Neural cell (in vitro differentiated cells): ENCODE results near the gene ITPRID2. TPM values are rescaled to one million over a fixed set of nuclear protein-coding genes. Genes with fewer than 3 reads are reported as not detected.

Experiments used
- H2AFZ ChIP-seq: fragments of 200-600, 300-800 bp; sonication (generic), shearing (Covaris generic); 2 replicates; pipeline ENCODE4 v1.6.0; 2014; ENCODE audit warnings: low read depth, mild to moderate bottlenecking, antibody characterized with exemption, low read length, moderate library complexity
- H3F3A ChIP-seq: fragments of 200-600 bp; shearing (Covaris generic); 2 replicates; pipeline ENCODE4 v1.6.1; 2016; ENCODE audit warnings: mild to moderate bottlenecking, moderate library complexity, mixed read lengths, antibody characterized with exemption, low read length; ENCODE audit not compliant: insufficient read depth, poor library complexity, severe bottlenecking
- H3K27ac ChIP-seq: fragments of 200-600, 300-800 bp; sonication (generic), shearing (Covaris generic); 2 replicates; pipeline ENCODE4 v1.5.1; 2014; ENCODE audit warnings: mild to moderate bottlenecking, low read length, moderate library complexity
- H3K27me3 ChIP-seq: fragments of 300-800, 200-600 bp; sonication (generic), shearing (Covaris generic); 2 replicates; pipeline ENCODE4 v1.6.0; 2014; ENCODE audit warnings: mild to moderate bottlenecking, low read depth, low read length, moderate library complexity; ENCODE audit not compliant: insufficient read depth
- H3K36me3 ChIP-seq: fragments of 300-800, 200-600 bp; sonication (generic), shearing (Covaris generic); 2 replicates; pipeline ENCODE4 v1.5.1; 2014; ENCODE audit warnings: mild to moderate bottlenecking, antibody characterized with exemption, low read length, moderate library complexity; ENCODE audit not compliant: insufficient read depth
- H3K4me2 ChIP-seq: fragments of 300-800, 200-600 bp; sonication (generic), shearing (Covaris generic); 2 replicates; pipeline ENCODE4 v1.6.0; 2014; ENCODE audit warnings: mild to moderate bottlenecking, low read length
- H3K4me3 ChIP-seq: fragments of 300-800, 200-600 bp; sonication (generic), shearing (Covaris generic); 2 replicates; pipeline ENCODE4 v1.5.1; 2014; ENCODE audit warnings: mild to moderate bottlenecking, low read length, moderate library complexity
- H3K79me2 ChIP-seq: fragments of 200-600 bp; shearing (Covaris generic); replicated peaks from 2 replicates; pipeline ENCODE4 v1.6.0; 2014; ENCODE audit warnings: mild to moderate bottlenecking, low read length, moderate library complexity; ENCODE audit not compliant: insufficient read depth
- H3K9ac ChIP-seq: fragments of 300-800, 200-600 bp; sonication (generic), shearing (Covaris generic); 2 replicates; pipeline ENCODE4 v1.6.1; 2016; ENCODE audit warnings: mild to moderate bottlenecking, low read length, mixed read lengths
- H3K9me2 ChIP-seq: fragments of 200-600 bp; shearing (Covaris generic); 2 replicates; pipeline ENCODE4 v1.6.1; 2016; ENCODE audit warnings: mild to moderate bottlenecking, low read length, mixed read lengths; ENCODE audit not compliant: insufficient read depth
- H3K9me3 ChIP-seq: fragments of 200-600, 300-800 bp; sonication (generic), shearing (Covaris generic); 2 replicates; pipeline ENCODE4 v1.6.1; 2016; ENCODE audit warnings: mild to moderate bottlenecking, mixed run types, low read length, moderate library complexity, mixed read lengths
- H4K20me1 ChIP-seq: fragments of 200-600 bp; shearing (Covaris generic); 2 replicates; pipeline ENCODE4 v1.6.1; 2016; ENCODE audit warnings: mild to moderate bottlenecking, mixed run types; ENCODE audit not compliant: insufficient read depth
- EP300 ChIP-seq: fragments of 450-650 bp; conservative IDR thresholded peaks from 2 replicates; pipeline ENCODE4 v1.6.1; 2014; ENCODE audit warnings: antibody characterized with exemption, mild to moderate bottlenecking, moderate library complexity; ENCODE audit not compliant: poor library complexity, severe bottlenecking
- EZH2 ChIP-seq: fragments of 200-600, 300-800 bp; shearing (Covaris generic), sonication (generic); IDR thresholded peaks from 2 replicates; pipeline ENCODE4 v1.6.1; 2014; ENCODE audit warnings: antibody characterized with exemption, low read length, borderline replicate concordance, mild to moderate bottlenecking; ENCODE audit not compliant: insufficient read depth, poor library complexity, severe bottlenecking
- MXI1 ChIP-seq: fragments of 450-650 bp; conservative IDR thresholded peaks from 2 replicates; pipeline ENCODE4 v1.6.1; 2014; ENCODE audit warnings: antibody characterized with exemption, mild to moderate bottlenecking; ENCODE audit not compliant: poor library complexity, severe bottlenecking
- POLR2AphosphoS5 ChIP-seq: IDR thresholded peaks from 2 replicates; pipeline ENCODE4 v1.6.1; 2012
- RAD21 ChIP-seq: fragments of 450-650 bp; conservative IDR thresholded peaks from 2 replicates; pipeline ENCODE4 v1.6.1; 2014; ENCODE audit warnings: antibody characterized with exemption, mild to moderate bottlenecking, moderate library complexity
- SMC3 ChIP-seq: fragments of 450-650 bp; conservative IDR thresholded peaks from 2 replicates; pipeline ENCODE4 v1.6.1; 2014; ENCODE audit warnings: antibody characterized with exemption, mild to moderate bottlenecking, moderate library complexity; ENCODE audit not compliant: poor library complexity
- TAF1 ChIP-seq: IDR thresholded peaks from 2 replicates; pipeline ENCODE4 v1.6.1; 2012; ENCODE audit warnings: low read depth
- polyA plus RNA-seq: library from polyadenylated mRNA; depleted of rRNA; stranded (reverse); fragments of >200 nt; gene quantifications from 2 replicates; pipeline ENCODE4 v1.2.3, GENCODE V29; 2014
- TF ChIP-seq, protein P1 (sequence below): fragments of 450-650 bp; IDR thresholded peaks from 2 replicates; pipeline ENCODE4 v1.5.1; 2014; ENCODE audit warnings: antibody characterized with exemption, mild to moderate bottlenecking, moderate library complexity; ENCODE audit not compliant: poor library complexity, severe bottlenecking
- TF ChIP-seq, protein P2 (sequence below): IDR thresholded peaks from 2 replicates; pipeline ENCODE4 v1.6.1; 2012; ENCODE audit warnings: borderline replicate concordance

Gene ITPRID2
- polyA plus RNA-seq, 1 donor from 2014 or later: 42.0 TPM

DNA sequence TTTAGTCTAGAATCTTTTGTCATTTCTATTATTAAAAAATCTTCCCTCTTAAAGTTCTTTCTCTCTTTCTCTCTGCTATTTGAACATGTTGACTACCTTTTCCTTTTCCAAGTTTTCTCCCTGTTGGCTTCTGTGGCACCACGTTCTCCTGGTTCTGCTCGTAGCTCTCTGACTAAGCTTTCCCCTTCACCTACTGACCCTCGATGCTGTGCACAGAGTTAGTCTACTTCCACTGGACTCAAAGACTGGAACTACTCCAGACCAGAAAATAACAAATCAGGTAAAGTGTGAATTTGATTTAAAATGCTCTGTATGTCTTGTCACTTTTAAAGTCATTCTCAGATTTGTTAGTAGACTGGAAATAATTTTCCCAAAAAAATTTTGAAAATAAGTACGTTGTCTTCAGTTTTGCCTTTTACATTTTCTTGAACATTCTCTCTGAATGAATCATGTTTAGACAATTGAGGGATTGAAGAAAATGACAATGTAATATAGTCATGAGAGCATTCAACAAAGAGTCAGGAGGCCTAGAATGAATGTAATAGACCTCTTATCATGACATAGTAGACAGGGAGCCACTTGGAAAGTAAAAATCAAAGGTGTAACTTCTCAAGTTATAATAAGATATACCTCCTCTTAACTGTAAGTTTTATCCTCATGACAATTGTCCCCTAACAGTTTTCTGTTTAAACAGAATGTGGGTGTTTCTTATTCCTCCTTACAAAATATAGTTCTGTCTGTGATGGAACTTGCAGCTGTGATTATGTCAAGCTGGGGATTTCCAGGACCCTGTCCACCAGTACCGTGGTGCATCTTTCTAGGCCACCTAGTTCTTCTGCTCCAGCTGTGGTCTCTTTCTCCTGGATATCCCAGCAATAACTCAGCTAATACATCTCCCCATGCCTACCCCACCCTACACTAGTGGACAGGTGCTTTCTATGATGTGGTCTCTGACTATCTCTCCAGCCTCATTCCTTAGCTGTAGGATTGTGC is 25.5 kb downstream of the ITPRID2 start:
- Histone ChIP-seq H3K9me3 (no peaks in the 10 kb centered on the region), H3K4me3 (no peak overlapping the region), H3K27me3 (no peaks in the 10 kb centered on the region), H3K9ac (no peak overlapping the region), H2AFZ (no peak overlapping the region), H3K27ac (no peak overlapping the region), H3K79me2 (no peaks in the 10 kb centered on the region), H3K4me2 (no peak overlapping the region), H3K36me3 (peaks cover 16% of the 10 kb centered on the region), H3K9me2 (no peaks in the 10 kb centered on the region), H4K20me1 (no peaks in the 10 kb centered on the region), H3F3A (no peaks in the 10 kb centered on the region)
- no peak for TF ChIP-seq RAD21
- no peak for TF ChIP-seq MXI1
- no peak for TF ChIP-seq EP300
- no peak for TF ChIP-seq TAF1
- TF ChIP-seq POLR2AphosphoS5: no peak
- no peak for TF ChIP-seq SMC3
- TF ChIP-seq, protein P1, sequence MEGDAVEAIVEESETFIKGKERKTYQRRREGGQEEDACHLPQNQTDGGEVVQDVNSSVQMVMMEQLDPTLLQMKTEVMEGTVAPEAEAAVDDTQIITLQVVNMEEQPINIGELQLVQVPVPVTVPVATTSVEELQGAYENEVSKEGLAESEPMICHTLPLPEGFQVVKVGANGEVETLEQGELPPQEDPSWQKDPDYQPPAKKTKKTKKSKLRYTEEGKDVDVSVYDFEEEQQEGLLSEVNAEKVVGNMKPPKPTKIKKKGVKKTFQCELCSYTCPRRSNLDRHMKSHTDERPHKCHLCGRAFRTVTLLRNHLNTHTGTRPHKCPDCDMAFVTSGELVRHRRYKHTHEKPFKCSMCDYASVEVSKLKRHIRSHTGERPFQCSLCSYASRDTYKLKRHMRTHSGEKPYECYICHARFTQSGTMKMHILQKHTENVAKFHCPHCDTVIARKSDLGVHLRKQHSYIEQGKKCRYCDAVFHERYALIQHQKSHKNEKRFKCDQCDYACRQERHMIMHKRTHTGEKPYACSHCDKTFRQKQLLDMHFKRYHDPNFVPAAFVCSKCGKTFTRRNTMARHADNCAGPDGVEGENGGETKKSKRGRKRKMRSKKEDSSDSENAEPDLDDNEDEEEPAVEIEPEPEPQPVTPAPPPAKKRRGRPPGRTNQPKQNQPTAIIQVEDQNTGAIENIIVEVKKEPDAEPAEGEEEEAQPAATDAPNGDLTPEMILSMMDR: no peak
- TF ChIP-seq, protein P2, sequence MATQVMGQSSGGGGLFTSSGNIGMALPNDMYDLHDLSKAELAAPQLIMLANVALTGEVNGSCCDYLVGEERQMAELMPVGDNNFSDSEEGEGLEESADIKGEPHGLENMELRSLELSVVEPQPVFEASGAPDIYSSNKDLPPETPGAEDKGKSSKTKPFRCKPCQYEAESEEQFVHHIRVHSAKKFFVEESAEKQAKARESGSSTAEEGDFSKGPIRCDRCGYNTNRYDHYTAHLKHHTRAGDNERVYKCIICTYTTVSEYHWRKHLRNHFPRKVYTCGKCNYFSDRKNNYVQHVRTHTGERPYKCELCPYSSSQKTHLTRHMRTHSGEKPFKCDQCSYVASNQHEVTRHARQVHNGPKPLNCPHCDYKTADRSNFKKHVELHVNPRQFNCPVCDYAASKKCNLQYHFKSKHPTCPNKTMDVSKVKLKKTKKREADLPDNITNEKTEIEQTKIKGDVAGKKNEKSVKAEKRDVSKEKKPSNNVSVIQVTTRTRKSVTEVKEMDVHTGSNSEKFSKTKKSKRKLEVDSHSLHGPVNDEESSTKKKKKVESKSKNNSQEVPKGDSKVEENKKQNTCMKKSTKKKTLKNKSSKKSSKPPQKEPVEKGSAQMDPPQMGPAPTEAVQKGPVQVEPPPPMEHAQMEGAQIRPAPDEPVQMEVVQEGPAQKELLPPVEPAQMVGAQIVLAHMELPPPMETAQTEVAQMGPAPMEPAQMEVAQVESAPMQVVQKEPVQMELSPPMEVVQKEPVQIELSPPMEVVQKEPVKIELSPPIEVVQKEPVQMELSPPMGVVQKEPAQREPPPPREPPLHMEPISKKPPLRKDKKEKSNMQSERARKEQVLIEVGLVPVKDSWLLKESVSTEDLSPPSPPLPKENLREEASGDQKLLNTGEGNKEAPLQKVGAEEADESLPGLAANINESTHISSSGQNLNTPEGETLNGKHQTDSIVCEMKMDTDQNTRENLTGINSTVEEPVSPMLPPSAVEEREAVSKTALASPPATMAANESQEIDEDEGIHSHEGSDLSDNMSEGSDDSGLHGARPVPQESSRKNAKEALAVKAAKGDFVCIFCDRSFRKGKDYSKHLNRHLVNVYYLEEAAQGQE: no peak
- TF ChIP-seq EZH2: no peak

DNA sequence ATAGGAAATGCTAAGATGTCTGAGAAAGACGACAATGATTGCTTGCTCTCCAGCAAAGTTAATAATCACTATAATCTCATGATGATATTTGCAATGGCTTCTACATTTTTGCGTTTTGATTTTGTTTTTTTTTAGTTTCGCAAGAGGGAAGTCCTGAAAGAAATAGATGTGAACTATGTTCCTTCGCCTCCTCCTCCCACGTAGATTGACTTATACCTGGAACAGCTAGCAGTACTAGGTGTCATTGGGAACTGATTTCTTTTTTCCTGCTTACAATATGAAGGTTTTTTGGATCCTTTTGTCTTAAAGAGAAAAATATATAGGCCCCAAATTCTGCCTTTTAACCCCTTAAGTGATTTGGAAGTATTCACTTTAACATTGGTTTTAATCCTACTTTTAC is 26.7 kb downstream of the ITPRID2 start:
- Histone ChIP-seq H3K4me2 (no peak overlapping the region), H3K27ac (no peak overlapping the region), H3K4me3 (no peak overlapping the region), H3K9ac (no peak overlapping the region), H3F3A (no peaks in the 10 kb centered on the region), H3K79me2 (no peaks in the 10 kb centered on the region), H3K36me3 (peaks cover 16% of the 10 kb centered on the region), H3K9me3 (no peaks in the 10 kb centered on the region), H4K20me1 (no peaks in the 10 kb centered on the region), H2AFZ (no peak overlapping the region), H3K9me2 (no peaks in the 10 kb centered on the region), H3K27me3 (no peaks in the 10 kb centered on the region)
- no peak for TF ChIP-seq TAF1
- TF ChIP-seq, protein P1: no peak
- no peak for TF ChIP-seq MXI1
- TF ChIP-seq POLR2AphosphoS5: no peak
